Measurements from ENCODE around the gene RABEPK.

GRCh38 chr9:125277411-125277810, 77.1 kb downstream of the RABEPK start:
- no peak for TF ChIP-seq POLR2A (IDR thresholded peaks at IDR 0.05)
- no peak for TF ChIP-seq CTCF (IDR thresholded peaks at IDR 0.05)
- TF ChIP-seq POLR2AphosphoS5 (IDR thresholded peaks at IDR 0.05): no peak
- no peak for TF ChIP-seq EP300 (IDR thresholded peaks at IDR 0.05)

Measured in suprapubic skin (tissue), 4 donors.